HG03521 (cell line): ENCODE data around the gene AHCY.
"Not testable (repeated sequence)": the region's sequence is repeated elsewhere in the genome, so short reads cannot be mapped to it uniquely, and the experiment has no call there.

Experiments used
- ATAC-seq: cut with Tn5 transposase; IDR thresholded peaks from one replicate; pipeline ENCODE4 v1.9.1; 2021; ENCODE audit warnings: mild to moderate bottlenecking, moderate library complexity; ENCODE audit not compliant: unreplicated experiment

The AHCY gene

DNA sequence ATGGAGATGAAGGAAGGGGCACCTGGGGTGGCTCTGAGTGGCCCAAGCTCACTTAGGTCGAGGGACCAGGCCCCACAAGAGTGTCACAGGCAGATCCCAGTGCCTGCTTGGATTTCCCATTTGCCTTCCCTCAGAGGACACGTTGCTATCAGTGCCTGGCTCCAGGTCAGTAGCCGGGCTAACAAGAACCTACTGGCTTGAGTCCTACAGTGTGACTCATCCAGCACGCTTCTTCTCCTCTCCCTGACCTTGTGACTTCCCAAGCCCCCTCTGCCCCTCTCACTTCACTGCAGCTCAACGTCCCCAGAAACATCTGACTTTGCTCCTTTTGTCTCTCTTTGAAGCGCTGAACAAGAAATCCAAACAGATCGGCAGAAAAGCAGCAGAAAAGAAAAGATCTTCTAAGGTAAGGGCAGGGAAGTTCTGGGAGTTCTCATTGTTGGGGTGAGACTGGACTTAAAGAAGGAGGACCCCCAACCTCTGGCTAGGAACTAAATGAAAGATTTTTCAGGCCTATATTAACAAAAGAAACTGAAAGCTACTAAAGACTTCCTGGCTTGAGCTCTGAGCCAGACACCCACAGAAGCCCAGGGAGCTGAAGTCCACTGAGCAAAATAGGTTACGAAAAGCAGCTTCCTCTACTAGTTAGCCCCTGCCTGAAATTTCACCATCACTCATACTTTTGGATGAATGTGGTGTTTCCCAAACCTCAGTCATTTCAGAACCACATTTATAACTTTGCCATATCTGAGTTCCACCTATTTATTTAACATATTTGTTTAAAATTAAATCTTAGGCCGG, 40.5 kb downstream of the AHCY start:
- no peak for ATAC-seq

GRCh38 chr20:34260208-34260942, 42.8 kb downstream of the AHCY start:
- ATAC-seq: no peak

- no peak for ATAC-seq
These were observed 46.5 kb downstream of the AHCY start for GRCh38 chr20:34256629-34257124.

DNA sequence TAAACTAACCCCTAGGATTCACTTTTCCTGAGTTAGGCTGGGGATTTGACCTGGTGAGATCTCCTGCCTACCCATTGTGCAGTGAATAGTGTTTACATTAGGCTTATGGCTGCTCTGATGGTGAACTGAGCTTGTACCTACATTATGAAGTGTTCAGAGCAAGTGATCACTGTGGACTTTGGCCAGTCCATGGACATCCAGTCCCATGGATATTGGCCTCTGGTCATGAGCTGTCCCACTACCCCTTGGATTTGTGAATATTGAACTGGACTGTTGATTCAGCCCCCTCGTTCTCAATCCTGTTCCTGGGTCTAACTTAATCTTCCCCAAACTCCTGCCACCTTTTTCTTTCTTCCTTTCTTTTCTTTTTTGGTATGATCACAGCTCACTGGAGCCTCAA, 48.2 kb downstream of the AHCY start:
- ATAC-seq: no peak

GRCh38 chr20:34252431-34253086, 50.6 kb downstream of the AHCY start:
- not testable (repeated sequence) for ATAC-seq

DNA sequence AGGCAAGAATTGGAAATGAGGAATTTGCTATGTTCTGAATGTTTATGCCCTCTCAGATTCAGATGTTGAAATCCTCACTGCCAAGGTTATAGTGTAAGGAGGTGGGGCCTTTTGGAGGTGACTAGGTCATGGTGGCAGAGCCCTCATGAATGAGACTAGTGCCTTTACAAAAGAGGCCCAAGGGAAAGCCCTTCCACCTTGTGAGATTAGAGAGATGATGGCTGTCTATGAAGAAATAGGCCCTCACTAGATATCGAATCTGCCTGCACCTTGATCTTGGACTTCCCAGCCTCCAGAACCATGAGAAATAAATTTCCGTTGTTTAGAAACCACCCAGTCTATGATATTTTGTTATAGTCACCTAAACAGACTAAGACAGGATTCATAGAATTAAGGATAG, 51.5 kb downstream of the AHCY start:
- no peak for ATAC-seq

DNA sequence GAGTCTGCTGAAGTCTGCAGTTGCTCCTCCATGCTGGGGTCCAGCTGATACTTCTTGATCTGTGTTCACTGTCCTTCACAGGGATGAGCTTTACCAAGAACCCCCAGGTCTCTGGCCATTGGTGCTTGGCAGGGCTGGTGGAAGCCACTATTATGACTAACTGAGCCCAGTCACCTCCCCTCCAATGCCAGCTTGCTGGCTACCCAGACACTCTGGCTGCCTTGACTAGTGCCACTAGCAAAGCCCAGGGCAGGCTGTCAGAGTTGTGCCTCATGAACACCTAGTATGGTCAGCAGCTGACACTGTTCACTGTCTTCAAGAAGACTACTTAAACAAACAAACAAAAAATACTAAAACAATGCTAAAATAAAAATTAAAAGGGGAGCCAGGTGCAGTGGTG, 53.1 kb downstream of the AHCY start:
- ATAC-seq: no peak

DNA sequence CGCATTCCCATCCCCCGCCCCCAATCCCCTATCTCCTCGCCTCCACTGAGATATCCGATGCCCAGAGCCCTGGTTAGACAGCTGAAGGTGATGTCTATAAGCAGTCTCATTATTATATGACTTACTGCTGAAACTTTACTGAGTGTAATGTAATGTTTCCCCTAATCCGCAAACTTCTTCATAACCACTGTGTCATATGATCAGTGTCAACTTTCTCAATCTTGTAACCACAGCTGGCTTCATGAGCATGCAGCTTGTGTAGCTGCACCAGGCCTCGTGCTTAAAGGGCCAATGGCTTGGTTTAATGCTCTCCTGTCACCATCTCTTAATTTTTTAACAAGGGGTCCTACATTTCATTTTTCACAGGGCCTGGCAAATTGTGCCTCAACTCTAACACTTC, 53.9 kb downstream of the AHCY start:
- no peak for ATAC-seq

DNA sequence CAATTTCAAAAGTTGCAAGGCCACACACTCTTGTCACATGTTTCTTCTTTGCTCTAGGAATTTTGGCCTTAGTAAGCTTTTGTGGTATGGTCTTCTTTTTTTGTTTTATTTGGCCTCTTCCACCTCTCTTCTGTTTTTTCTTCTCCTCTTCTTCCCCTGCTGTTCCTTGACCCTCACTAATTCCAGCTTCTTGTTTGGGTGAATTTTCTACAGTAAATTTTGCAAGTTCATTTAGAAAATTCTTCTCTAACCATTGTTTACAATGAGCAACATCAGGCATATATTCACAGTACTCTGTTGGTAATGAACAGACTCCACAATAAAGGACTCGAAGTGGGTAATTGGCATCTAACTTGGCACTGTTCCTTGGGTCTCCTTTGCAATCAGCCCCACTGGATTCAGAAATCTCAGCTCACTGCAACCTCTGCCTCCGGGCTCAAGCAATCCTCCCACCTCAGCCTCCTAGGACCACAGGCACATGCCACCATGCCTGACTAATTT, 57.0 kb downstream of the AHCY start:
- ATAC-seq: no peak

DNA sequence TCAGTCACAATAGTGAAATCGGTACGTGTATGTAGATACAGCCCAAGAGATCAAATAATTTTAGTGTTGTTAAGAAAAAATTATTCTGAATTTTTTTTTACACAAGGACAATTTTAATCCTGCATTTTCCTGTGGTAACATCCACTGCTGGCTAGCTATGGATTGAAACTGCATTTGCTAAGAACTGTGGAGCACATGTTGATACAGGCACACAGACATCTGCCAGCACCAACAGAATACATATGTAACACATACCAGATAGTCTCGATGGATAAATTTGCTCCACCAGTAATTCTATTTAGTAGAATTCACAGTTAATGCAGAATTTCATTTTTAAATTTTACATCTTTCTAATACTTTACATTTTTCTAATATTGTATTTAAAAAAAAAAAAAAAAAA, 59.8 kb downstream of the AHCY start:
- no peak for ATAC-seq

- no peak for ATAC-seq
These were observed 60.3 kb downstream of the AHCY start for GRCh38 chr20:34242879-34243278.

DNA sequence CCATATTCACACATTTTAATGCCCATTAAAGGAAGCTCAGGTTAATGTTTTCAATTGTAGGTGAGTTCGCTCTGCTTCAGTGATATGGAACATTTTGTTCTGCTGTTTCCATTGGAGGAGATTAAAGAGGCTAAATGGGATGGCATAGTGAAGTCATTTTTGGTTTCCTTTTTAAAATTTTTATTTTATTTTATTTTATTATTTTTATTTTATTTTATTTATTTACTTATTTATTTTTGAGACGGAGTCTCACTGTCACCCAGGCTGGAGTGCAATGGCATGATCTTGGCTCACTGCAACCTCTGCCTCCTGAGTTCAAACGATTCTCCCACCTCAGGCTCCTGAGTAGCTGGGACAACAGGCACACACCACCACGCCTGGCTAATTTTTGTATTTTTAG, 61.1 kb downstream of the AHCY start:
- ATAC-seq: not testable (repeated sequence)

DNA sequence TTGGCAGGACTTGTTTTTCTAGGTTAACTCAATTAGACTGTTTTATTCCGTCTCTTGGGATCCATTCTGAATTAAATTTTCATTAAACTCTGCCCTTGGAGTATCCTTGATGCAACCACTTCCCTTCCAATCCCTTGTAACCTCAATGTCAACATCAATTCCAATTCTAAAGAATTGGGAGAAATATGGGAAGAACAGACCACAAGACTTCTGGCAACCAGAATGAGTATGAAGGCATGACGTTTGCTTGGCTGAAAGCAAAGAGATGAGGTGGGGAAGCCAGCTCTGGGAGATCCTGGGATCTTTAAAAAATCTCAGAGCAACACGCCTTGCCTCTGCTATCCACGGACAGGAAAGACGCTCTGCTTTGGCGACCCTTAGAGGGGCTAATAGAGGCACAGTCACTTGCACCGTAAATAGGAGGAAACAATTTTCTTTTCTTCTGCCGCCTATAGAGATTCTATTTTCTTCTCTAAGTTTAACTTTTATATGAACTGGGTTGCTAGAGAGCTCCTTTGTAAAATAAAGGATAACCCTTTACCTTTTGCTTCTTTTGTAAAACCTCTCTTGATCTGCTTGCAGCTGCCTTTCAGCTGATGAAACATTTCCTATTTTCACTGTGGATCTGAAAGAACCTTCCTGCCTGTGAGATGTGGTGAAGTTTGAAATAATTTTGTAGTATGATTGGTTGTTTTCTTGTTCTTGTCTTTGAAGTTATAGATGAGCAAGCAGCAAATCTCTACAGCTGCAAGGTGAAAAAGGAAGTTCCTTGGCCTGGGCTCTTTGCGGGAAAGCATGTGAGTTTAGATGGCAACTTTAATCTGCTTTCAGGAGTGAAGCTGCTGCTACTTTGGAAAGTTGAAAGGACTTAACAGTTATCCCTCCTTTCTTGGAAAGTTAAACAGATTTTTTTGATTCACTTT, 62.2 kb downstream of the AHCY start, which contains the start of gene ASIP:
TSS of gene ASIP (plus strand) at position 731 of the 923 bp plus-strand sequence. CDS start 18,952 bp downstream, outside the sequence.
- ATAC-seq: no peak

GRCh38 chr20:34240121-34240520, 63.0 kb downstream of the AHCY start:
- ATAC-seq: no peak

DNA sequence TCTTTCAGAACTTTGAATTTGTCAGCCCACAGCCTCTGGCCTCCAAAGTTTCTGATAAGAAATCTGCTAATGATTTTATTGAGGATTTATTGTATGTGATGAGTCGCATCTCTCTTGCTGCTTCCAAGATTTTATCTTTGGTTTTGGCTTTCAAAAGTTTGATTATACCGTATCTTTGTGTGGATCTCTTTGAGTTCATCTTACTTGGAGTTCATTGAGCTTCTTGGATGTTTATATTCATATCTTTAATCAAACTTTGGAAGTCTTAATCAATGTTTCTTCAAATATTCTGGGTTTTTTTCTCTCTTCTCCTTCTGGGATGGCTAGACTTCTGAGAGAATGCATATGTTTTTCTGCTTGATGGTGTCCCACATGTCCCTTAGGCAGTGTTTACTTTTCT, 65.2 kb downstream of the AHCY start:
- no peak for ATAC-seq

DNA sequence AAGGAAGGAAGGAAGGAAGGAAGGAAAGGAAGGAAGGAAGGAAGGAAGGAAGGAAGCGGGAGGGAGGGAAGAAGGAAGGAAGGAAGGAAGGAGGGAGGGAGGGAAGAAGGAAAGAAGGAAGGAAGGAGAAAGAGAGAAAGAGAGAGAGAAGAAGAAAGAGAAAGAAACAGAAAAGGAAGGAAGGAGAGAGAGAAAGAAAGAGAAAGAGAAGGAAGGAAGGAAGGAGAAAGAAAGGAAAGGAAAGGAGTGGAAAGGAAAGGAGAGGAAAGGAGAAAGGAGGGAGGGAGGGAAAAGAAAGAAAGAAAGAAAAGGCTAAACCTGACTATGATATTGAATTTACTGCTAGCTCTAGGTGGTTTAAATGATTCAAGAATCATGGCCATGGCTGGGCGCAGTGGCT, 67.3 kb downstream of the AHCY start:
- ATAC-seq: no peak

- ATAC-seq: no peak
These were observed 69.5 kb downstream of the AHCY start for GRCh38 chr20:34233687-34234086.

- ATAC-seq: no peak
These were observed 70.6 kb downstream of the AHCY start for GRCh38 chr20:34232494-34233087.

GRCh38 chr20:34231634-34232033, 71.5 kb downstream of the AHCY start:
- no peak for ATAC-seq
